GM21526 (cell line): ENCODE results near the gene NADSYN1.

Source experiments
- ATAC-seq: cut with Tn5 transposase; IDR thresholded peaks from one replicate; pipeline ENCODE4 v1.9.1; 2021; ENCODE audit warnings: moderate library complexity; ENCODE audit not compliant: unreplicated experiment, low FRiP score

NADSYN1 gene

DNA sequence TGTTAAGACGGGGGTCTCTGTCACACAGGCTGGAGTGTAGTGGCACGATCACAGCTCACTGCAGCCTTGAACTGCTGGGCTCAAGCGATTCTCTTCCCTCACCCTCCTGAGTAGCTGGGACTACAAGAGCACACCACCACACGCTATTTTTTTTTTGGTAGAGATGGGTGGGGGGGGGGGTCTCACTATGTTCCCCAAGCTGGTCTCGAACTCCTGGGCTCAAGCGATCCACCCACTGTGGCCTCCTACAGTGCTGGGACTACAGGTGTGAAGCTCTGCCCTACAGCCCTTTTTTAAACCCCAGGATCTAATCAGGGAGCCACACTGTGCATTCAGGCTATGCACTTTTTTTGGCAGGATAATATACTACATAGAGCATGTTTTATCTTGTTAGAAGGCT, 3.4 kb upstream of the NADSYN1 start:
- no peak for ATAC-seq

DNA sequence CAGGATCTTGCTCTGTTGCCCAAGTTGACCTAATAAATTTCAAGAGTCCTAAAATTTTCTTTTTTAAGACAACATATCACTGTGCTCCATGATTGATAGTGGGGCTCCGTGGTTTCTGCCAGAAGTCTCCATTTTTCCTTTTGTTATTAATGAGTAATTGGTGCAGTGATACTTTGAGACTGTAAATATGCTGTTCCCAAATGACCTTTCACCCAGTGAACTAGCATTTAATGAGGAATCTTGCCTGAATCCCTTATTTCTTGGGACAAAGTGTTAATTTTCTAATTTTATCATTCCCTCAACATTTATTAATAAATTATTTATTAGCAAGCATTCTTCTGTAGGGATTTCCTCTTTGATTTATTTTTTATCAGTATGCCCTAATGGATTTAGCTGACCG, 2.5 kb upstream of the NADSYN1 start:
- no peak for ATAC-seq

DNA sequence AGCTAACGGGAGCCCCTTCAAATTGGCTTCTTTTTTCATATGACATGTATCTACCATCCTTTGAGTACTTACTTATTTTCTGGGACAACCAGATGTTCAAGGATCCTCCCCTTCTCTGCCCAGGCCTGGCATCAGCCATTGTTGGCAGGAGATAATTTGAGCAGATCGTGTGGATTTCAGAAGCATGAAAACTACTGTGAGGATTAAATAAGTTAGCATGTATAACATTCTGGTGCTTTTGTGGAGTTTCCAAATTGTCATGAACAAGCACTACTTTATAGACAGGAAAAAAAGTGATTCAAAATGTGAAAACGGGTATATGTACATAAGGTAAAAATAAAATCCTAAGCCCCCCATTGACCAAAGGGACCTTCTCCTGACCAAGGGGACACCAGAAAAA, 2.1 kb upstream of the NADSYN1 start:
- ATAC-seq: no peak

DNA sequence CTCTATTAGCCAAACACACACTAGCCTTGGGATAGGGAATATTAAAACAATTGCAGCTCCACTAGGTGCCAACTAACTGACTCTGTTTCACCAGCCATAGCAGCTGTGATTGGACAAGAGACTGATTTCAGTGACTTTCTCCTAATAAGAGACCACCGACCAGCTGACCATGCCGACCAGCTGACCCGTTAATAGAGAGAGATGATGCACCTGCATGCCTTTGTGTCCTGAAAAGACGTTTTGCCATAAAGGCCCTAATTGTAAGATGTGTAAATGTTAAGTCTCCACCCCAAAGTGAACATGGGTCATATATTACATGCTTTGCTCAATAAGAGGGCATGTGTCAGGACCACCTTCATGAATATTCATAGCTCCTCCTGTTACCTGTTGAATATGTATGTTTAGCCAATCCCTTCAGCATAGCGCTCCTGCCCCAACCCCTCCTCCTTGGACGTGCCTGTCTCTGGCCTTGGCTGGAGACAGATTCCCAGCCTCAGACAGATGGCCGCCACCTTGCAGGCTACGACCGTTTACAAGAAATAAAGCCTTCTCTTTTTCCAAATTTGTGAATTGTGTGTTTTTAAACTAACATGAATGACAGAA, 1.3 kb upstream of the NADSYN1 start:
- no peak for ATAC-seq

DNA sequence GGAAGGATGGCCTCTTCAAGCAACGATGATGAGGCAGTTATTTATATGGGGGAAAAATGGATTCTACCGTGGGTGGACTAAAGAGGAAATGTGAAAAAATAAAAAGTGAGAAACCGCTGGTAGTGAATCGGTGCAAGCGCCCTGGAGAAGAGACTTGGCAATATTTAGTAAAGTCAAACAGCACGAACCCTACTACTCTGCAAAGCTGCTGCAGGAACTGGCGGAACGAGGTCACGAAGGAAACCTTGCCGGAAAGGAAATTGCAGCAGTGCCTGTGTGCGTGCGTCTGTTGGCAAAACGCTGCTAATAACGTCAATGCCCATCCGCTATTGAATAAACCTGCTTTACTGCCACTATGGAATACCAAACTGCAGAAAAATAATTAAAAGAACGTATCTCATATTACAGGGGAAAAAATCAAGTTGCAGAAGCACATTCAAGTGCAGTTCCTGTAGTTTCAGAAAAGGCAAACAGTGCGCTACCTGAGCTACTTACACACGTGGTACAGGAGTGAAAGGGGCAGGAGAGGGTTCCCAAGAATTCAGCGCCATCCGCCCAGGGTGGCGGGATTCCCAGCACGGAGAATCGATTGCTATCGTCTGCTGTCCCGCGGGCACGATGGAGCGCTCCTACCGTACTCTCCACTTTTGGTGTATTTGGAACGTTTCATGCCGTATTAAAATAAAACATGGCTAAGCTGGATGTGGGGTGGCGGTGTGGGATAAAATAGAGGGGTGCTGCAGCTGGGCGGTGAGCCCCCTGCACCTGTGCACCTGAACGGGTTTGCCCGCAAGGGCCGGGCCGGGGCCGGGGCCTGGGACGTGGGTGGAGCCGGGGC, 585 bp upstream of the NADSYN1 start:
- no peak for ATAC-seq

DNA sequence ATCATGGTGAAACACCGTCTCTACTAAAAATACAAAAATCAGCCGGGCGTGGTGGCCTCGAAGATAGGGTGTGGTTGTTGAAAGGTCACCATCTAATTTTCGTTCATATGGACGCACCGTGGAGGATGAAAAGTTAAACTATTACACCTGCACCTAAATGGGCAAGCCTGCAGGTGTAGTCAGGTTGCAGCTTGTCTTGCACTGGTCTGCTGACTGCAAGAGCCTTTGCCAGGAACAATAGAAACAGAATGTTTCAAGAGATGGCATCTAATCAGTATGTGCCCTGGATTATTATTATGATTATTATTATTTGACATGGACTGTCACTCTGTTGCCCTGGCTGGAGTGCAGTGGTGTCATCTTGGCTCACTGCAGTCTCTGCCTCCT, 908 bp downstream of the NADSYN1 start:
- no peak for ATAC-seq

DNA sequence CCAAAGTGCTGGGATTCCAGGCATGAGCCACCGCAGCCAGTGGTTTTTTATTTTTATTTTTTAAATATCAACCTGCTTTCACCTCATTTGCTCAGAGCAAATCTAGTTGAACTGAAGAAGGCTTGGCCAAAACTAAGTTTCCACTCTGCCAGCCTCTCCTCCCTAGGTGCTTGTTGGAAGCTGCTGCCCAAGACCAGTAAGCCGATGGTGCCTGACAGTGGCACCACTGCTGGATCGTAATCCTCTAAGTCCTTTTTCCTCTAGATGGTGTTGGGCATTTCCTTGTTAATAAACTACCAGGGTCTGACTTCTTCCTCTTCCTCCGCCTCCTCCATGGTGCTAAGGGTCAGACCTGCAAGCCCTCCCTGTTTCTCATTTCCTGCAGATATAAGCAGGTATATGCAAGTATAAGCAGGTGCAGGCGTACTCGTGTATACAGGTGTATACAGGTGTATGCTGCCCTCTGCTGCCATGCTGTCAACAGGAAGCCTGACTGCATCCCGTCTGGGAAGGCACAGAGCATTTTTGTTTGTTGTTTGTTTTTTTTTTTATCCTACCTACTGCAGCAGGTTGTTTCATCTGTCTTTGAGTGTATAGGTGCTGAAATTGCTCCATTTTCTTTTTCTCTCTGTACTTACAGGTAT, 1.6 kb downstream of the NADSYN1 start:
- no peak for ATAC-seq

DNA sequence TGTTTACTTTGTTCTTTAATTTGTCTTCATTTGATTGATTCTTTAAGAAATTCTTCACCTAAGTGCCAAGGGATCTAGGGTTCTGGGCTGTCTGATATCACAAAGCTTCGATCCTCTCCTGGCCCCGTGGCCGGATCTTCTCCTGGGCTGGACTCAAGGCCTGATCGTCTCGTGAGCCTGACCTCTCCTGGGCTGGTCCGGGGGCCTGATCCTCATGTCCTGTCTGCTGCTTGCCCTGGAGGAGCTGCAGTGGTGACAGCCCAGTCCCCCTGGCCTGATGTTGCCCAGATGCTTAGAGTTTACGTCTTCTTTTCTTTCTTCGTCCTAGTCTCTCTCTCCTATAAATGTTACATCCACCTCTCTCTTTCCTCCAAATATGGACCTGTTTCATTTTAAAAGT, 3.3 kb downstream of the NADSYN1 start:
- ATAC-seq: no peak

DNA sequence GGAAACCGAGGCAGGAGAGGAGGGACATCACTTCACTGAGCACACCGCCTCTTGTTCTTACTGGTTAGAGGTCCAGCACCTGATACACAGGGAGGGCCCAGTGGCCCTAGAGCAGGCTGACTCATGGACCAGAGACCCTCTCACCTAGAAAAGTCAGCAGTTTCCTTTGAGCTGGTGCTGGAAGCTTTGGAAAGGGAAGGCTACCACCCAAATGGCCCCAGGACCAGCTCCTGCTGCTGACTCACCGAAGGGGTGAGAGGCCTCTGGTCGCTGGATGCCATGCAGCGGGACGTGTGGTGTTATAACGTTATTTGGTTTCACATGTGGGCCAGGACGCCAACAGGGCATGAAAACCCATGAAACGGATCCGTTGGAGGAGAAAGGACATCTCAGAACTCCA, 3.8 kb downstream of the NADSYN1 start:
- ATAC-seq: no peak

DNA sequence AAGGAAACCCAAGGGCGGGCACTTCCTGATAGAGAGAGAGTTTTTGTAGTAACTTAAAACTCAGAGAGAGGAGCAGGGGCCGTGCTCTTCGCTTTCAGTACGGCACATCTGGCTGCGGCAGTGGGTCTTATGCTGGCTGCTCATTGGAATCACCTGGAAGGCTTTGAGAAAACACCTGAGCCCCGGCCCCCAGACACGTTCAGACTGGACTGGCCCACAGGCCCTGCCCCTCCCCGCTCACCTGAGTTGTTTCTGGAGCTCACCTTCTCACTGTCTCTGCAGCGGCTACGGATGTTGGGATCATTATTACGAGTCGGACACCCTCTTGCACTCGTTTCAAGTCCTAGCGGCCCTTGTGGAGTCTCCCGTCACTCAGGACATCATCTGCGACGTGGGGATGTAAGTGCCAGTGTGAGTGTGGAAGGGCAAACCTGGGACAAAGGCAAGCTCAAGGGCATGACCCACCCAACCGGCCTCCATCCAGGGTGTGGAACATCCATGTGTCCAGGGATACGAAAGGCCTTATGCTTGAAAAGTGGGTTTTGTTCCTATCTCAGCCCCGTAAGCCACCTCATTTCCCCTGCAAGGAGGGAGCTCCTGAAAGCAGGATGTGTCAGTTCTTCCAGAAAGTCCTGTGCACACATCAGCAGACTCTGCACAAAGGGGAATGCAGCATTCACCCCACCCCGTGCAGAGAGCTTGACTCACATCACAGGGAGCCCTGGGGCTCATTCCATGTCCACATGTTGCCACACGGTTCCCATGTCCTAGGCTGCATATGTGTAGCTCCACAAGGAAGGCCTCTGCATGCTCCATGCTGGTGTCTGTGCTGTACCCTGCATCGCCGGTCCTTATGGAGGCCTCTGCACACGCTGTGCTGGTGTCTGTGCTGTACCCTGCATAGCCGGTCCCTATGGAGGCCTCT, 5.4 kb downstream of the NADSYN1 start:
- ATAC-seq: no peak

DNA sequence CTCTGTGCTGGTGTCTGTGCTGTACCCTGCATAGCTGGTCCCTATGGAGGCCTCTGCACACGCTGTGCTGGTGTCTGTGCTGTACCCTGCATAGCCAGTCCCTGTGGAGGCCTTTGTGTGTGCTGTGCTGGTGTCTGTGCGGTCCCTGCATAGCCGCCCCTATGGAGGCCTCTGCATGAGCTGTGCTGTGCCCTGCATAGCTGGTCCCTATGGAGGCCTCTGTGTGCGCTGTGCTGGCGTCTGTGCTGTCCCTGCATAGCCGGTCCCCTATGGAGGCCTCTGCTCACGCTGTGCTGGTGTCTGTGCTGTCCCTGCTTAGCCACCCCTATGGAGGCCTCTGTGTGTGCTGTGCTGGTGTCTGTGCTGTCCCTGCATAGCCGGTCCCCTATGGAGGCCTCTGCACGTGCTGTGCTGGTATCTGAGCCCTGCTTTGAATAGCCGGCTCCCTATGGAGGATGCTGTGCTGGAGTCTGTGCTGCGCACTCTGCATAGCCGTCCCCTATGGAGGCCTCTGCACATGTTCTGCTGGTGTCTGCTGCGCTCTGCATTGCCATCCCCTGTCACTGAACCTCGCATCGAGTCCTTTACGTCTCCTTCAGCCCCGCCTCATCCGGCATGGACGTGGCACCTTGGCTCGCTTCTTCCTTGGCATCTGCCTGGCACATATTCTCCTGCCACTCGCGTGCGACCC, 6.2 kb downstream of the NADSYN1 start:
- no peak for ATAC-seq

DNA sequence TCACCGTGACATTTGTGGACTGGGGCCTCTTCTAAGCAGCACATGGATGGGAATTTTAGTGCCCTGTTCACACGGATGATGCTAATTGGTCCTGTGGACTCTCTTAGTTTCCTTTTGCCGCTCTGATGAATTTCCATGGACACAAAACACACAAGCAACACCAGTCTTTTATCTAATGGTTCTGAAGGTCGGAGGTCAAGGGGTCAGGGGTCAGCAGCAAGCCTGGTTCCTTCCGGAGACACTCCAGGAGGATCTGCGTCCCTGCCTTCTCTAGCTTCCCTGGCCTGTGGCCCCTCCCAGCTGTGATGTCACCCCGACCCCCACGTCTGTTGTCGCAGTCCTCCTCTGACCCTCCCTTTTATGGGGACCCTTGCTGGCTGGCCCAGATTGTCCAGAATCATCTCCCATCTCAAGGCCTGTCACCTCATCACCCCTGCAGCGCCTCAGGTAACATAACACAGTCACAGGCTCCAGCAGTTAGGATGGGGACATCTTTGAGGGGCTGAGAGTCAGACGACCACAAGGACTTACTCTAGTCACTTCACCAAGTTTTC, 6.8 kb downstream of the NADSYN1 start:
- no peak for ATAC-seq

DNA sequence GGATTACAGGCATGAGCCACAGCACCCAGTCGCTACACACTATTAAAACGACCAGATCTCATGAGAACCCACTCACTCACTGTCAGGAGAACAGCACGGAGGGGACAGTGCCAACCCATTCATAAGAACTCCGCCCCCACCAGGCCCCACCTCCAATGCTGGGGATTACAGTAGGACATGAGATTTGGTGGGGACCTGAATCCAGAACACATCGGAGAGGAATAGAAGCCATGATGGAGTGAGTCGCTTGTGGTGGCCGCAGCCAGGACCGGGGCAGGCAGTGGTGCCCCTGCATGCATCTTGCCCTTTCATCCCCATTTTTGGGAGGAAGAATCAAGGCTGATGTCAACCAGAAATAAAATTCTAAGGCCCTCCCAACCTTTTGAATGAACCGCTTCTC, 8.7 kb downstream of the NADSYN1 start:
- ATAC-seq: no peak

DNA sequence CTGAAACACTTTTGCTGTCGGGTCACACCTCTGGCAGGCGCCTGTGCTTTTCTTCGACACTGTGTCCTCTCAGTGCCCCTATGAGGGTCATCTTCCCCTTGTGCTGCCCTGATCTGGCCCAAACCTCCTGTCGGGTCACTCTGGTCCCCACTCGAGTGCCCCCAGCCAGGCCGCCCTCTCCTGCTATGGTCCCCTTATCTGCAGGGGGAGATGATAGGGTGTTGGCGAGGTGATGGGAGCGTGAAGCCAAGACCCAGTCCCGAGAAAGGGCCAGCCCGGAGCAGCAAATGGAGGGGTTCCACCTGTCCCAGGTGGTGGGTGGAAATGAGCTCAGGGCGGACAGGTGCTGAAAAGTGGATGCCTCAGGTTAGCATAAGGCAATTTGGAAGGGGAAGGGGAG, 9.7 kb downstream of the NADSYN1 start:
- no peak for ATAC-seq

DNA sequence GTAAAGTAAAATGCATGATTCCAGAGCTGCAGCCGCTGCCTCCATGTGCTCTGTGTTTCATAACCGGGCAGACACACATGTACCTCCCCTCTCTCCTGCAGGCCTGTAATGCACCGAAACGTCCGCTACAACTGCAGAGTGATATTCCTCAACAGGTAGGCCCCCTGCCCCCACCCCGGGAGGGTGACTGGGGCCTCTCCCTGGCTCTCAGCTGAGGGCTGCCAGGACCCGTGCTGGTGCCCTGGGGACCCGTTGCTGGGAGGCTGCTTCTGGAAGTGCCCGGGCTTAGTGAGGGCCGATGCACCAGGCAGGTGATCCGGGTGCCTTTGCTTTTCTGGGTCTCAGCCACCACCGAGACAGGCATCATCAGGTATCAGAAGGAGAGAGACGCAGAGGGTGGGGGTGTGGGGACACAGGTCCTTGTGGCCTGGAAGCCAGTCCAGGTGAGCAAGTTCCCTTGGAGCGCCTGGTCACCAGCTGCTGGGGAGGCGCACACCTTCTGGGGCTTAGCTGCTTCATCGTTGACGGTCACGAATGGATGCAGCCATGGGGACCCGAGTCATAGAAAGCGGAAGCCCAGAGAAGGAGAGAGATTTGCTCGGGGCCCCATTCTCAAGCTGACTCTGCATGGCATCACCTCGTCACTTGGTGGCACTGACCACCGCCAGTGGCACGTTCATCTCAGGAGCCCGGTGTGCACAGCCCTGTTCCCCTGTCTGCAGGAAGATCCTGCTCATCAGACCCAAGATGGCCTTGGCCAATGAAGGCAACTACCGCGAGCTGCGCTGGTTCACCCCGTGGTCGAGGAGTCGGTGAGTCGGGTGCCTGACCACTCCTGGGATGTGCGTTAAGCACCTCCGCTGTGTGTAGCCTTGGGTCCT, 10.6 kb downstream of the NADSYN1 start:
- ATAC-seq: no peak

DNA sequence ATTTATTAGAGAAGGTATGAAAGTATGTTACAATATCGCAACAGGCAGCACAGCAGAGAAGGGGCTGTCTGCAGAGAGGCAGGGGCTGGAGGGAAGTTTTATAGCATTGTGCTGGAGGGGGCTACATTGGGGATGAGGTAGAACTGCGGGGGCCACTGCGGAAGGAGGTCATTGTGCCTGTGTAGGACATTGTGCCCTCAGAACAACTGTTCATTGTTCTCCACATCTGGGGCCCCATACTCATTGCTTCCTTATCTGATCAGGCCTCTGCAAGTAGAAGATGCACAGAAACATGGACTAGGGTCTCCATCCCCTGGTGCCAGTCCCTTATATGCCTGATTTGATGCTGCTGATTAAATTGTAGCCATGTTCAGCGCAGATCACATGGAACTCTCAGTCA, 12.1 kb downstream of the NADSYN1 start:
- no peak for ATAC-seq

DNA sequence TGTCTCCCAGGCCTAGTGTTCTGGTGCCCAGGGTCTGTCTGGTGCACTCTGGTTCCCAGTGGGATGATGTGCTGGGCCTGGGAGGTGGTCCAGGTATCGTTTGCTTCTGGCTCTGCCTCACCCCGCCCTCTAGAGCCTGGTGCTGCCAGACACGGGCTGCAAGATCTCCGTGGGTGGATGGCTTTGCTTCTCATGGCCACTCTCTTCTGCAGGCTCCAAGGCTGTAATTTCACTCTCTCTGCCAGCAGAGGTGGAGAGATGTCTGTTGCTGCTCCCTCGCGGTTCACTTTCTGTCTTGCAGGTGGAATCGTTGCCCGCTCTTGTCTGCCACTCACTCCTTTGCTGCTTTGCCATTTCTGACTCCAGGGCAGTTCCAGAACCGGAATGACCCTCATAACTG, 13.4 kb downstream of the NADSYN1 start:
- no peak for ATAC-seq

DNA sequence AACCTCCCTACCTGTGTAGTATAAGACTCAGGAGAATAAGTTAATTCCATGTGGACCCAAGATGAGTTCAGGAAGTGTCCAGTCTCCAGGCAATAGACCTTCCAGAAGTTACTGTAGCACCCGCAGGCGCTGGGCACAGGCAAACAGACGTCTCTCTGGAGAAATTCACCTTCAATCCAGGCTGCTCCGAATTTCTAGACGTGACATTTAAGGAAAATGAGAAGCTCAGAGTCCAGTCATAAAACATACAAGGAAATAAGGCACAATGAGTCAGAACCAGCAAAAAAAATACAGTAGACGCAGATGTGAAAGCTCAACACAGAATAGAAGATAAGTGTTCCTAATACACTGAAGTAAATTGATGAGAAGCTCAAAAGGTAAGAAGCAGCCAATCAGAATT, 14.2 kb downstream of the NADSYN1 start:
- no peak for ATAC-seq

DNA sequence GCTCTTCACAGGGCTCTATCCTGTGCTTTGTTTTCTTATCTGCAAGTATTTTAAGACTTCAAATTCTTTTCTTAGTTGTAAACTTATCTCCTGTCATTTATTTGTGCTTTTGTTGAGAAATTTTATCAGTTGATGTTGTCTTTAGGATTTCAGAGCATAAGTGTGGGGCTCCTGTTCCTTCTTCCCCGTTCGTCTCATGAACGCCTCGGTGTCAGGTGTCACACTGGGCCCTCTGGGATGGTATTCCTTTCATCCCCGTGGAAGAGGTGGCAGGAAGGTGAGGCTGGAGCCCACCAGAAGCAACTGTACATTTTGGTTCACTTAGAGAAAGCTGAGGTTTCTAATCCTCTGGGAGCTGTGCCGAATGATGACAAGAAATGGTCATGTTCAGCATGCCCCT, 17.9 kb downstream of the NADSYN1 start:
- ATAC-seq: no peak
